ENCODE data around the gene CCDC61.

The CCDC61 gene

DNA sequence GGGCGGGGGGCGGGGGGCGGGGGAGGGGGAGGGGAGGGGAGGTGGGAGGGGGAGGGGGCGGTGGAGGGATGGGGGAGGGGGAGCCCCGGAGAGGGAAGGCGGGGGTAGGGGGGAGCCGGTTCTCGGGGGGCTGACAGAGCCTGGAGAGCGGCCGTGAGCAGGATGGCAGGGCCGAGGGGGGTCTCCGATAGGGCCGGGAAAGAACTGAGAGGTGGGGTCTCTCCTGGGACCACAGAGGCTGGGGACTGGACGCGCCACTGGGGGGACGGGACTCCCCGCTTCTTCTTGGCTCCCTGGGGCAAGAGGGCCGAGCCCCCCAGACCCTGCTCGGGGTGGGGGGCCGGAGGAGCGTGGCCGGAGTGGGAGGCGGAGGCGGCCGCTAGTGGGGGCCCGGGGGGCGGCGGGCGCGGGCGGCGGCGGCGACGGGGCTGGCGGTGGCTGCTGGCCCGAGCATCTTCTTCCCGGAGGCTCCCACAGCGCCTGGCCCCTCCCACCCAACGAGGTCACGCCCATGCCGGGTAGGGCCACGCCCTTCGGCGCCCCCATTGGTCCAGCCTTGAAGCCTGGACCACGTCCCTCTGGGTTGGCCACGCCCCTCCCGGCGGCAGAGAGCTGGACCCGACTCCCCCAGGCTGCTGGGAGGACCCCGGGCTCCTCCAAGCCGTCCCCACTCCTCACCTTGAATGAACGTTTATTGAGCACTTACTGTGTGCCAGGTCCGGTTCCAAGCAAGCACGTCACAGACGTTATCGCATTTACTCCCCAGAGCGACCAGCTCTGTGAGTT, 21.5 kb upstream of the CCDC61 start, which contains the start of gene NOVA2:
Gene NOVA2, minus strand, starts transcription at position 313 of the 786 bp plus-strand sequence. CDS start 514 bp downstream, outside the sequence.
- DNase-seq = no peak

DNA sequence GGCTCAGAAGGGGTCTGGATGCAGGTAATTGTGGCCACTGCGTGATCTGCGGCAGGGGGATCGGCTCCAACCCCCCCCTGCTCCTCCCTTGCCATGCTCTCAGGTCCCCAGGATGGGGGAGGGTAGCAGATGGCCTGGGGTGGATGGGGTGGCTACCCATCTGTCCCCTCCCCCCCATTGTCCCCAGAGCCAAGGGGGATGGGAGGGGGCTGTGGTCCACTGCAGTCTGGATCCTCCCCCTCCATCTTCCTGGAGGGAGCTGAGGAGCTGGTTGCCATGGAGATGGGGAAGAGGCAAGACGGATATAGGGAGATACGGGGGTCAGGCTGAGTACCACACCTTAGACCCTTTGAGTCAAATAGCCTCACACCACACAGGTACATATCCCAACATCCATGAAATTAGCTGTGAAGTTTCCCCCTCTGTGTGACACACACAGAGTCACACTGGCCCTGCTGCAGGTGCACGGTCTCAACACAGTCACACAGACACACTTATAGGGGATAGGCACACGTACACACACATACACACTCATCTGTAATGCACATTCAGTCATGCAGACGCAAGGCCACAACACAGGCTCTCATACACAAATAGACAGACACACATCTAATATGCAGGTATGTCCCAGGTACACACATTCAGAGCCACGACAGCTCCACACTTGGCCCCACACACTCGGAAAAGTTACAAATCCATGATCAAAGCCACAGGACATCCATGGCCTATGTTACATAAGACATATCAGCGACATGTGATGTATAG, 19.8 kb upstream of the CCDC61 start:
- DNase-seq = no peak

DNA sequence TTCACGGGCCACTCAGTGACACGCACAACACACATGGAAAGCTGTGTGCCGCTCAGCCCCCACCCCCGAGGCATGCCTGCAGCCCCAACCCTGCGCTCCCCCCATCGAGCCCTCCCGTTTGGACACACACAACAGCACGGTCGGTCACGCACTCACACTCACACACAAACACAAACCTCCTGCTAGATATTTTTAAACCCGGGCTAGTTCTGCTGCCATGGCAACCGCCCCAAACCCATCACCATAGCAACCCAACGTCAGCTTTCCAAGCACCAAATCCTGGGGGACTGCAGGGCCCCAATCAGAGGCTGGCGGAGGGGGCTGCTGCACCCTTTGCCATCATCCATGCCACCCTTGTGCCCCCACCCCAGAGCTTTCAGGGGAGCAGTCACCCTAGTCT, 19.1 kb upstream of the CCDC61 start:
- DNase-seq = no peak

DNA sequence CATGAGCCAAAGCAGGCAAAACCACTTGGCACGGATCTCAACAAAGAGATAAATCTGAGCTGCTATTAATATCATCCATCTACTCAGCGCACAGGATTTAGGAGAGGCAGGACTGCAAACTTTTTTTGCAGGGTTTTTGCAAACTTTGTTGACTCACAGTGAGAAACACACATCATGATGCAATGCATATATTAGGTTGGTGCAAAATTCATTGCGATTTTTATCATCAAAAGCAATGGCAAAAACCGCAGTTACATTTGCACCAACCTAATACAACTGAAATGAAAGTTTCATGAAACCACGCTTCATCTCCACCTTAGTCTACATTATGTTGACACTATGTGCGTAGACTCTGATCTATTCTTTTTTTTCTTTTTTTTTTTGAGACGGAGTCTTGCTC, 17.1 kb upstream of the CCDC61 start:
- no peak for DNase-seq

- no peak for DNase-seq
Observed at GRCh38 chr19:45981350-45981749, 13.9 kb upstream of the CCDC61 start.

DNA sequence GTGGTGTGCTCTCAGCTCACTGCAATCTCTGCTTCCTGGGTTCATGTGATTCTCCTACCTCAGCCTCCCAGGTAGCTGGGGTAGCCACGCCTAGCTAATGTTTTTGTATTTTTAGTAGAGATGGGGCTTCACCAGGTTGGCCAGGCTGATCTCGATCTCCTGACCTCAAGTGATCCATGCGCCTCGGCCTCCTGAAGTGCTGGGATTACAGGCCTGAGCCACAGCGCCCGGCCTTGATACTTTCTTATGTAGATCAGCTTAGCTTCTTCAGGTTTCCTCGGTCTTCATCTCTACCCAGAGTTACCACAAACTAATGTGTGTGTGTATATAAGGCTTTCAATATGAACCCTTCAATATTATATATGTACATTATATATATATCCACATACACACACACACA, 9.9 kb upstream of the CCDC61 start:
- DNase-seq = no peak

DNA sequence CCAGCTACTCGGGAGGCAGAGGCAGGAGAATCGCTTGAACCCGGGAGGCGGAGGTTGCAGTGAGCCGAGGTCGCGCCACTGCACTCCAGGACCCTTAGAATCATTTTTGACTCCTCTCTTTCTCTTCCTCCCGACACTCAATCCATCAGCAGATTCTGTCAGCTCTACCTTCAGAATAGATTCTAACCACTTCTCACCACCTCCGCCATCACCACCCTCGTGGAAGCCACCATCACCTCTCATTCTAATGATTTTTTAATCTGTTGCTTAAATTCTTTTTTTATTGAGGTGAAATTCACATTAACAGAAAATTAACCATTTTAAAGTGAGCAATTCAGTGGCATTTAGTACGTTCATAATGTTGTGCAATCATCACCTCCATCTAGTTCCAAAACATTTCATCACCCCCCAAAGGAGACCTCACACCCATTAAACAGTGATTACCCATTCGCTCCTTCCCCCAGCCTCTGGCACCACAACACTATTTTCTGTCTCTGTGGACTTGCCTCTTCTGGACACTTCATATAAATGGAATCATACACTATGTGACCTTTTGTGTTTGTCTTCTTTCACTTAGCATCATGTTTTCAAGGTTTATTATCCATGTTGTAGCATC, 5.0 kb upstream of the CCDC61 start:
- DNase-seq = no peak

GRCh38 chr19:45994456-45994997, 740 bp upstream of the CCDC61 start:
- no peak for DNase-seq

DNA sequence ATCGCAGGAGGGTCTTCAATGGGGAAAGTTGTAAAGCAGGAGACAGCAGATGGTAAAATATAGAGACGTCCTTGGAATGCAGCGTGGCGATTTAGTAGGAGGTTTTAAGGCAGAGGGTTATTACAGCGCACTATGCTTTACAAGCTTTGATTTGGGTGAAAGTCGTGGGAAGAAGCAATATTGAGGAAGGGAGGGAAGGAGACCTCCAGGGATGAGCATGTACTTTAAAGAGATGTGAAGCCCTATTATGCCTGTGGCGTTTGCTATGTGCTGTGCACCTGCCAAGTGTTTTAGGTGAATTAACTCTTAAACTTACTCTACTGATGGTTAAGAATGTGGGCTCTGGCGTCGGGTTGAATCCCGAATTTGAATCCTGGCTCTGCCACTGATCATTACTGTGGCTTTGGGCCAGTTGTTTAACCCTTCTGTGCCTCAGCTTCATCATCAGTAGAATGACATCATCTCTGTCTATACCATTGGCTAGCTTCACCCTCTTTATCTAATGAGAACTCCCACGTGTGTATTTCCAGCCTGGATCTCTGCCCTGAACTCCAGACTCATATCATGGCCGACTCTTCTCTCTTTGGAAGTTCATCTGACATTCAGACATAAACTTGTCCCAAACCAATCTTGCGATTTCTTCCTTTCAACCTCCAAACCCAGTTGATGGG, 583 bp downstream of the CCDC61 start:
- no peak for DNase-seq

GRCh38 chr19:45996933-45997332, 1.7 kb downstream of the CCDC61 start:
- no peak for DNase-seq

GRCh38 chr19:45998834-45999233, 3.6 kb downstream of the CCDC61 start:
- DNase-seq = no peak

GRCh38 chr19:45999653-46000121, 4.4 kb downstream of the CCDC61 start:
- no peak for DNase-seq

- DNase-seq = no peak
Observed at GRCh38 chr19:46000491-46001246, 5.4 kb downstream of the CCDC61 start.

GRCh38 chr19:46002678-46003275, 7.5 kb downstream of the CCDC61 start:
- no peak for DNase-seq

DNA sequence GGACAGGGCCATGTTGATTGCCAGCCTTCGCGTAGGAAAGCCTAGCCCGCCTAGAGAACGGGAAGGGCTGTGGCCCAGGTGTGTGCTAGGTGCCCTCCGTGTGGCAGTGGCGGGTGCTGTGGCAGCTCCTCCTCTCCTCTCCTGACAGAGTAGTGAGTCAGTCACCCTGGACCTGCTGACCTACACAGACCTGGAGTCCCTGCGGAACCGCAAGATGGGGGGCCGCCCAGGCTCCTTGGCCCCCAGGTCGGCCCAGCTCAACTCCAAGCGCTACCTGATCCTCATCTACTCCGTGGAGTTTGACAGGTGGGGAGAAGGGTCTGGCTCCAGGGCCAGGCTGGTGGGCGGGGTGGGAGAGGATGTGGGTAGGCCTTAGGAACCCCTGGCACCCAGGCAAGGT, 11.1 kb downstream of the CCDC61 start:
- no peak for DNase-seq

GRCh38 chr19:46009530-46010510, 14.6 kb downstream of the CCDC61 start:
- DNase-seq = no peak

- DNase-seq = no peak
Observed at GRCh38 chr19:46014534-46014933, 19.3 kb downstream of the CCDC61 start.

- no peak for DNase-seq
Observed at GRCh38 chr19:46014941-46015686, 19.8 kb downstream of the CCDC61 start.

DNA sequence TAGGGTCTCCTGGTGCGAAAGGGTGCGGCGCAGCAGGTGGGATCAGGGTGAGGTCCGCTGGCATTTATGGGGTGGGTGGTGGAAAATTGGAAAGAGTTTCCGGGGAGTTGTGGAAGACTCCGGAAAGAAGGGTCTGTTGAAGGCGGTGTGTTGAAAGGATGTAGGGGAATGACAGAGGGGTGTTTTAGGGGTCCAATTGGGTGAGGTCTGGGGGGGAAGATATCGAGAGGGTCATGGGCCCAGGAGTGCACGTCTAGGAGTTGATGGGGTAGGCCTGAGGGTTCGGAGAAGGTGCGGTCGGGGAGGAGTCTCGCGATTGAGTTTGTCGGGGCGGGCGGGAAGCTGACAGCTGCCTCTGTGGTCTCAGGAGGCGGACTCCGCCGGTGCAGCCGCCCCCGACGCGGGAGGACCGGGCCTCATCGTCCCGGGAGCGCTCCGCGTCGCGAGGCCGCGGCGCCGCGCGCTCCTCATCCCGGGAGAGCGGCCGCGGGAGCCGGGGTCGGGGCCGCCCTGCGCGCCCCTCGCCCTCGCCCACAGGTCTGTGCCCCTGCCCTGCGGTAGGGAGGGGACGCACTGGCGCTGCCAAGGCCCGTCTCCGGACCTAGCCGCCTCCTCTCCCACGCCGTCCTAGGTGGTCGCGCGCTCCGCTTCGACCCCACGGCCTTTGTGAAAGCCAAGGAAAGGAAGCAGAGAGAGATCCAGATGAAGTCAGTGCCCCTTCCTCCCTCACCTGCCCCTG, 20.6 kb downstream of the CCDC61 start:
- no peak for DNase-seq

Data from SIG-M5 (cell line).